Left ventricle myocardium superior (tissue), 1 donor: ENCODE measurements around the gene FASTKD3. TPM values are rescaled to one million over a fixed set of nuclear protein-coding genes. Genes with fewer than 3 reads are reported as not detected.
A peak's percentile ranks its signal among the peaks of the same experiment; 100 is the strongest.

Source experiments
- ATAC-seq: fragments of 200-7000 bp; cut with Tn5 transposase; one replicate; pipeline ENCODE4 v1.9.1; 2020; ENCODE audit warnings: mild to moderate bottlenecking, moderate library complexity
- DNase-seq: peaks from one replicate; pipeline ENCODE4 v3.0.0-alpha.2; 2020
- intact Hi-C: fragments of 100-400 bp; cut with micrococcal nuclease; formaldehyde crosslinking; loops from one replicate; pipeline ENCODE4 v1.11.0; 2022
- total RNA-seq: library from RNA; stranded (reverse); fragmentation: NEBNext Ultra II Directional; extraction: Animal tissue kit (Norgen Biotek cat#: 25700); gene quantifications from one replicate; pipeline ENCODE4 v1.2.1, GENCODE V29; 2021
- donor health status: DM: no; HTN: yes; CAD: no; lungs with severe emphysema.

FASTKD3 gene
- total RNA-seq, 1 donor from 2014 or later: 5.6 TPM

GRCh38 chr5:7882926-7883325 is 14.1 kb upstream of the FASTKD3 start:
- DNase-seq (no peak), ATAC-seq (no peak)
- intact Hi-C loops: no loop called here

- DNase-seq (no peak), ATAC-seq (no peak)
- intact Hi-C loops: no loop called here
Observed at GRCh38 chr5:7881816-7882215, 13.0 kb upstream of the FASTKD3 start.

DNA sequence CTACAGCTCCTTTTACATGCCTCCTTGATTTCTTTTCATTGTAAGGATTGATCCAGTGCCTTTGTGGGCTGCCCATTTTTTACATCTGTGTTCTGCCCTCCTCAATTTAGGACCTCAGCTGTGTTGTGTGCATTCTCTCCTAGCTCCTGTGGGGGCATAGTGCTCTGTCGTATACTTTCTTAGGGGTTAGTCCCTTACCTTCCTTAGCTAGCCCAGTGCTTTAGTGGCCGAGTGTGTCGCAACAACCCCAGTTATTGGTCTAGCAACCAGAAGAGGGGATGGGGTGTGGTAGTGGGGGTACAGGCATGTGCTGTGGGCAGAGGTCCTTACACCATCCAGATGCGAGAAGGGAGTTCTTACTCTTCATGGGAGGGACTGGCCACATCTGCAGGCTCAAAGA is 12.3 kb upstream of the FASTKD3 start:
- intact Hi-C loops: no loop called here

DNA sequence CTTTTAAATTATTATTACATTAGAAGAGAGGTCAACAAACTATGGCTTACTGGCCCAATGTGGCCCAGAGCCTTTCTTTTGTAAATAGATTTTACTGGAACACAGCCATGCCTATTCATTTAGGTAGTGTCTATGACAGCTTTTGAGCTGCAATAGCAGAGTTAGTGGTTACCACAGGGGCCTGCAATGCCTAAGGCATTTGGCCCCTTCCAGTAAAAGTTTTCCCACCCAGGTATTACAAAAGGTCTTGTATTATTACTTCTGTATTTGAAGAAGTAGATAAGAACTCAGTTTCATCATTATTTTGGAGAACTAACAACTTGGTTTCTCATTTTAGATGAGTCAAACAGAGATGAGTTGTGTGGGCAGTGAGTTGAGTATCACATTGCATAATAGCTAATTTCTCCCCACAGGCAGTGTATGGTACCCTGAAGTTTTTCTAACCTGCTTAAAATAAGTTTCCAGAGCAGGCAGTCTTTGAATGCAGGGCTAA is 9.6 kb upstream of the FASTKD3 start:
- ATAC-seq: no peak
- intact Hi-C loops: no loop called here
- no peak for DNase-seq

More for the DNA sequence above, 12.3 kb upstream of the FASTKD3 start:
- ATAC-seq (no peak), DNase-seq (no peak)

DNA sequence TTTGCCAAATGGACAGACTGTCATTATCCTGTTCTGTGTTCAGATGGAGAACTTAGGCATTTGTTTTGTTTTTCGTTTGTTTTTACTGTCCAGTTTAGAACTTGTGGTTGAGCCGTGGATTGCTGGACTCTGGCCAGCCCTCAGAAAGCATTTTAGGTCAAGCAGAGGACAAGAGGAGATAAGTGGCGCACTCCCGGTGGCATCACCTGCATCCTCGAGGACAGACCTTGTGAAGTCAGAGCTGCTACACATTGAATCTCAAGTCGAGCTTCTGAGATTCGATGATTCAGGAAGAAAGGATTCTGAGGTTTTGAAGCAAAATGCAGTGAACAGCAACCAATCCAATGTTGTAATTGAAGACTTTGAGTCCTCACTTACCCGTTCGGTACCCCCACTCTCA is 9.0 kb upstream of the FASTKD3 start:
- intact Hi-C loops: no loop called here
- DNase-seq (no peak), ATAC-seq (no peak)

DNA sequence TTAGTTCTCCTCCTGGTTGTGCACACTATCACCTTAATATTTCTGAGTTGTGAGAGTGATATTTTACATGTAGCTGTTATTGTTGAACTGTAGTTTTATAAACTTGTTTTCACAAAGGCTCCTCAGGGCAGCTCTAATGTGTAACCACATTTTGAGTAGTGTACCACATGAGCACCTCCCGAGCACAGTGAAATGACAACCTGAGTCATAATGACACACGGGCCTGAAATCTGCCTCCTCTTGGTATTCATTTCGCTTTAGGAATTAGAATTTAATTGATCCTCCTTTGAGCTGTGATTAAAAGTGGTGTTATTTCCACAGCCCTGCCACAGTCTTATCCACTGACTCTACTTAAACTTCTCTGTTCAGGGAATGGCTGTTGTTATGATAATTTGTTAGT is 8.0 kb upstream of the FASTKD3 start:
- no peak for ATAC-seq

GRCh38 chr5:7875151-7875550 is 6.3 kb upstream of the FASTKD3 start:
- intact Hi-C loops: no loop called here
- no peak for DNase-seq
- ATAC-seq: no peak

More for the DNA sequence above, 8.0 kb upstream of the FASTKD3 start:
- intact Hi-C loops: no loop called here
- DNase-seq: no peak

DNA sequence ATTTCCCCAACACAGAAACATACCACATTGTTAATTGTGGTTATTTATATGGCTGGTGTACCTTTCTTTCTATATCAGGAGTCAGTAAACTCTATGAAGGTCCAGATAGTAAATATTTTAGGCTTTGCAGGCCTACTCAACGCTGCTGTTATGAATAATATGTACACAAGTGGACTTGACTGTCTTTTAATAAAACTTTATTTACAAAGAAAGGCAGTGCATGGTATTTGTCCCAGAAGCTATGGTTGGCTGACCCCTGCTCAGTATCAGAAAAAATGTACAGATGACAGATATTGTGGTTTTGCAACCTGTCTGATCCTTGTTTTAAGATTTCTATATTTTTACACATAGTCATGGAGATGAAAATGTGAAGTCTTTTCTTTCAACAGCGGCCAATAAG is 5.8 kb upstream of the FASTKD3 start:
- intact Hi-C loops: no loop called here
- ATAC-seq: no peak
- DNase-seq: no peak

GRCh38 chr5:7873216-7873615 is 4.4 kb upstream of the FASTKD3 start:
- intact Hi-C loops: no loop called here
- ATAC-seq: no peak
- DNase-seq: no peak

- intact Hi-C loops: no loop called here
- no peak for ATAC-seq
- DNase-seq: no peak
Observed at GRCh38 chr5:7872517-7873130, 3.8 kb upstream of the FASTKD3 start.

DNA sequence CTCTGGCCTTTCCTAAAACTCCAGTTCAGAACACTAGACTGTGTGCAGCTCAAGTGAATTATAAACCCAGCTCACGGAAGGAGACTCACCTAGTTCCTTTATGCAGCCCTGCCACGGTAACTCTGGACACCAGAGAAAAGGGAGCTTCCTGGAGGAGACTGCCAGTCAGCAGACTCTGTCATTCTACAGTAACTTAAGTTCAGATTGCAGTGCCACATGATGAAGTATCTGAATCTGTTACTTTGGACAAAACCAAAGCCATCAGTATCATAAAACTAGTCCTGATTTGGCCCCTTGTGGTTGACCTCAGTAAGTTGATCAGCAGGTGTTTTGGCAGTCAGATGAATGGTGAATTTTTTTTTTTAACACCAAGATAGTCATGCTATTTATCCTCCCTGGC is 2.8 kb upstream of the FASTKD3 start:
- no peak for DNase-seq
- intact Hi-C loops: no loop called here
- ATAC-seq: no peak

DNA sequence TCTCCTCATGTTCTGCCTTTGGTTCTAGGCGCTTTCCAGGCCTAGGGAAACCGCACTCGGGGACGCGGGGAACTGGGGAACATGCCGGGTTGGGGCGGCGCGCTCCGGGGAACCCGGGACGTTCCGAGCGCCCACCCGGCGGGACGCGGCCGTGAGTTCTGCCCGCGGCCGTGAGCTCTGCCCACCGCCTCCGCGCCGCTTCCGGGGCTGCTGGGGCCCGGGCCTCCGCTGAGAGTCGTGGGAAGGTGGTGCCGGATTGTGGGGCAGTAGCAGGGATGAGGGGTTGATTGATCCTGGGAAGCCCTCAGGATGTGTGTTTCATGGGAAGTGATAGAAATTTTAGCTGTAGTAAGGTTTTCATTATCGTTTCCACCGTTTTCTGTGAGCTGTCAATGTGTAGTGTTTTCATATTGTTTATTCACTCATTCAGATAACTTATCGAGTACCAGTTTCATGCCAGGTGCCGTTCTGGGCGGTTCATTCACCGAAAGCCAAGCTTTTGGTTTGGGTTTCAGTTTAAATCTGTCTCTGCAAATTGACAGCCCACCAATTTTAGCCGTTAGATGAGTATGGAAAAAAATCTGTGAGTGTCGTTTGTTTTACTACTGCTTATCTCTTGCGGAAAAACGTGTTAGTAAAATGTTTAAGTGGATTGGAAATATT is 774 bp upstream of the FASTKD3 start:
- intact Hi-C loops: no loop called here
- peak; percentile 35 for DNase-seq

GRCh38 chr5:7868427-7868772 is 431 bp downstream of the FASTKD3 start:
- intact Hi-C loops: no loop called here
- DNase-seq: no peak
- peak; percentile 3 for ATAC-seq

More for the DNA sequence above, 774 bp upstream of the FASTKD3 start:
- peak; percentile 66 for ATAC-seq

DNA sequence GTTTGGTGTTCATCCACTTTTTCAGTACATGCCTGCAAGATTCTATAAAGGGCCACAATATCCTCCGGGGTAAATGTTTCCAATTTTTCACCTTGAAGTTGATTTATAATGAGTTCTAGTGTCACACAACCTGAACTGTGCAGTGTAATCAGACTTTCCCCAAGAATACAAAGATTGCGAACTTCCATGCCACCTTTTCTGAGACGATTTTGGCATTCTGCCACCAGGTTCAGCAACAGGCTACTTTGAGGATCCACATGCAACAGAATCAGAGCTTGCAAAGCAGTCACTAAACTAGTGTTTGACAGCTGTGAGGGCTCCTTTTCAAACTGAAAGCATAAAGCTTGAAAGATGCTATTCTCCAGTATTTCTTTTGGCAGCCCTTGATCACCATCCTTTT is 1.6 kb downstream of the FASTKD3 start:
- intact Hi-C loops: no loop called here
- no peak for DNase-seq
- no peak for ATAC-seq

- intact Hi-C loops: no loop called here
- DNase-seq: no peak
Observed at GRCh38 chr5:7866196-7866595, 2.6 kb downstream of the FASTKD3 start.

GRCh38 chr5:7857926-7858632 is 10.8 kb downstream of the FASTKD3 start:
- DNase-seq (no peak), ATAC-seq (no peak)
- intact Hi-C loops: no loop called here

More at GRCh38 chr5:7866196-7866595, 2.6 kb downstream of the FASTKD3 start:
- no peak for ATAC-seq

DNA sequence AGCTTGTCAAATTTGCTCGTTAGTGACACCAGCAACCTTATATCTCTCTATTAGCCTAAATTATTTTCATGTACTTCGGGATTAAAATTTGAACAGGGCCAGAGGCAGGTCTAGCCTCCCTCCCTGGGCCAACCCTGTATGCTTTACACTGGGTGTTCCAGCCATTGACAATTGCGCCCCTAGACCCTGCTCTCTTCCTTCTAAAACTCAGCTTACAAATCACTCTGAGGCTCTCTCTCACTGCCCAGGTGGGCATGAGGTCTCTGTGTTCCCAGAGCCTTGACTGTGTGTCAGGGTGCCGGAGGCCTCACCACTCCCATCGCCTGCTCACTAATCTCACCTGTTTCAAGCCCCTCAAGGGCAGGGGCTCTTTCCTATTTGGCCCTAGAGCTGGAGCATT is 11.5 kb downstream of the FASTKD3 start:
- ATAC-seq (no peak), DNase-seq (no peak)
- intact Hi-C loops: no loop called here

DNA sequence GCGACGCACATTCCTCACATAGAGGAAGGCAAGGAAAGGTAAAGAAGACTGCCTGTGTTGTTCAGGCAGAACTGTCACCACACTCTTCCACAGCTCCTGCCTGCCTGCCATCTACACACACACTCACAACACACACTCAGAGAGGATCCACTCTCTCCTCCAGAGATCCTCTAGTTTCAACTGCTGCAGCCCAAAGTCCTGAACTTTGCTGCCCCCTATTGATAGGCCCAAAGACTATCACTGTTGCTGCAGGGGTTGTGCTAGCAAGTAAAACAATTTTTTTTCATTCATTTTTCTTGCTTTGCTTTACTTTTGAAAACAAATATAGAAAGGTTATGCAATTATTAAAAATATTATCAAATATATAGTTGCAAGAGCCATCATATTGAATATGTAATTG is 12.0 kb downstream of the FASTKD3 start:
- DNase-seq: no peak
- peak; percentile 79 for ATAC-seq
- intact Hi-C loops: no loop called here

GRCh38 chr5:7855611-7856010 is 13.2 kb downstream of the FASTKD3 start:
- DNase-seq (no peak), ATAC-seq (no peak)
- intact Hi-C loops: no loop called here

DNA sequence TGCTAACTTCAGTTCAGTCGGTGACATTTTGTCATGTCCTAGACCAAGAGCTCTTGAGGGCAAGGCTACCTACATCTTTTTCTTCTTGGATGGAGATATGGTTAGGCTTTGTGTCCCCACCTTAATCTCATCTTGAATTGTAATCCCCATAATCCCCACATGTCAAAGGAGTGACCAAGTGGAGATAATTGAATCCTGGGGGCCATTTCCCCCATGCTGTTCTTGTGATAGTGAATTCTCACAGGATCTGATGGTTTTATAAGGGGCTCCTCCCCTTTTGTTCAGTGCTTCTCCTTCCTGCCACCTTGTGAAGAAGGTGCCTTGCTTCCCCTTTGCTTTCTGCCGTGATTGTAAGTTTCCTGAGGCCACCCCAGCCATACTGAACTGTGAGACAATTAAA is 15.8 kb downstream of the FASTKD3 start:
- ATAC-seq (no peak), DNase-seq (no peak)
- intact Hi-C loops: no loop called here

DNA sequence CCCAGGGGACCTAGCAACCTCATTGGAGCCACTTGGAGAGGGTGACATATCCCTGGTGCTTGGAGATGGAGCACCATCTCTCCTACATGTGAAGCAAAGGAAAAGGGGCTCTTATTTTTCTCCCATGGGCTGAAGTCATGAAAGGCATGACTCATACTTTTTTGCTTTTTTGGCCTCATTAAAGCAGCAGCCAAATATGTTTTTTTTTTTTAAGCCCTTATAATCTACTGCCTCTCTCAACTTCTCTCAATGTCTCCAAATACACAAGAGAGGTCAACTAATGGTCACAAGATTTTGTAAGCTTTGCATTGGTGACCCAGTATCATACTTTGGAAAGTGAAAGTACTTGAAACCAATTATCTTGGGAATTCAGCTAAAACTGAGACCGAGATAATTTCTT is 16.3 kb downstream of the FASTKD3 start:
- intact Hi-C loops: no loop called here

More for the DNA sequence above, 16.3 kb downstream of the FASTKD3 start:
- peak; percentile 15 for ATAC-seq
- no peak for DNase-seq
